Smooth muscle cell (in vitro differentiated cells): Measurements from ENCODE around the gene TMOD3. TPM values are rescaled to one million over a fixed set of nuclear protein-coding genes. Genes with fewer than 3 reads are reported as not detected.

Experiments used
- DNase-seq: peaks from one replicate; lab custom pipeline; 2025; ENCODE audit not compliant: unreplicated experiment; lab: John Stamatoyannopoulos, UW
- H2AFZ ChIP-seq: fragments of 200-600 bp; sonication (generic); 2 replicates; pipeline ENCODE4 v1.6.0; 2016; ENCODE audit warnings: antibody characterized with exemption, low read depth, mild to moderate bottlenecking
- H3F3A ChIP-seq: fragments of 200-600 bp; sonication (generic); 2 replicates; pipeline ENCODE4 v1.6.0; 2017; ENCODE audit warnings: antibody characterized with exemption, low read depth
- H3K27ac ChIP-seq: fragments of 200-600 bp; sonication (generic); 2 replicates; pipeline ENCODE4 v1.5.1; 2016; ENCODE audit warnings: low read depth, mild to moderate bottlenecking
- H3K27me3 ChIP-seq: fragments of 200-600 bp; sonication (generic); 2 replicates; pipeline ENCODE4 v1.6.1; 2016; ENCODE audit warnings: low read depth, mild to moderate bottlenecking
- H3K36me3 ChIP-seq: fragments of 200-600 bp; sonication (generic); 2 replicates; pipeline ENCODE4 v1.5.1; 2016; ENCODE audit warnings: low read depth
- H3K4me1 ChIP-seq: fragments of 200-600 bp; sonication (generic); 2 replicates; pipeline ENCODE4 v1.5.1; 2016; ENCODE audit warnings: low read depth
- H3K4me2 ChIP-seq: fragments of 200-600 bp; sonication (generic); 2 replicates; pipeline ENCODE4 v1.6.0; 2016; ENCODE audit warnings: mild to moderate bottlenecking
- H3K4me3 ChIP-seq: fragments of 200-600 bp; sonication (generic); 2 replicates; pipeline ENCODE4 v1.5.1; 2016; ENCODE audit warnings: mild to moderate bottlenecking
- H3K79me2 ChIP-seq: fragments of 200-600 bp; sonication (generic); 2 replicates; pipeline ENCODE4 v1.6.0; 2016; ENCODE audit warnings: low read depth, mild to moderate bottlenecking
- H3K9ac ChIP-seq: fragments of 200-600 bp; sonication (generic); 2 replicates; pipeline ENCODE4 v1.6.0; 2016; ENCODE audit warnings: low read depth
- H3K9me3 ChIP-seq: fragments of 200-600 bp; sonication (generic); replicated peaks from 2 replicates; pipeline ENCODE4 v1.5.1; 2016; ENCODE audit warnings: low read depth
- H4K20me1 ChIP-seq: fragments of 200-600 bp; sonication (generic); 2 replicates; pipeline ENCODE4 v1.6.0; 2016; ENCODE audit warnings: low read depth
- CTCF ChIP-seq: fragments of 200-600 bp; sonication (generic); IDR thresholded peaks from 2 replicates; pipeline ENCODE4 v1.5.1; 2017; ENCODE audit warnings: borderline replicate concordance, mild to moderate bottlenecking, antibody characterized with exemption; ENCODE audit not compliant: insufficient read depth, poor library complexity, severe bottlenecking
- WGBS: methylation state at CpG from one replicate; pipeline ENCODE4 v1.1.7; 2016; ENCODE audit warnings: low lambda C conversion rate; 5-methylcytosine and 5-hydroxymethylcytosine counted together
- polyA plus RNA-seq: library from polyadenylated mRNA; unstranded; fragments of >200 nt; fragmentation: Nextera tagmentation; extraction: Ambion mirVana; gene quantifications from 2 replicates; pipeline ENCODE4 v1.2.1, GENCODE V29; 2016
- total RNA-seq: library from RNA; depleted of rRNA; stranded (reverse); fragments of >200 nt; gene quantifications from 2 replicates; pipeline ENCODE4 v1.2.3, GENCODE V29; 2014

TMOD3 gene
- total and polyA plus RNA-seq, 2 experiments from 2014 or later = 18.6 to 35.7 TPM

GRCh38 chr15:51935466-51936104 lies 106.1 kb downstream of the TMOD3 start:
- 91% methylated on average over 5 of the region's 5 CpGs for WGBS
- Histone ChIP-seq H3K4me3 (no peak overlapping the region), H3K4me1 (no peaks in the 10 kb centered on the region), H3K4me2 (no peak overlapping the region), H3K9me3 (no peaks in the 10 kb centered on the region), H4K20me1 (no peaks in the 10 kb centered on the region), H3K27ac (no peak overlapping the region), H3K27me3 (no peaks in the 10 kb centered on the region), H3F3A (no peaks in the 10 kb centered on the region), H3K79me2 (no peaks in the 10 kb centered on the region), H3K36me3 (no peaks in the 10 kb centered on the region), H3K9ac (no peak overlapping the region), H2AFZ (no peak overlapping the region)
- DNase-seq = no peak
- no peak for TF ChIP-seq CTCF

GRCh38 chr15:51936105-51936478 lies 106.6 kb downstream of the TMOD3 start:
- no peak for DNase-seq
- H3K9ac ChIP-seq = no peak overlapping the region
- 91% methylated on average over 2 of the region's 2 CpGs for WGBS

GRCh38 chr15:51938286-51938685 lies 108.8 kb downstream of the TMOD3 start:
- no peak overlapping the region for H3K27ac ChIP-seq
- no peaks in the 10 kb centered on the region for H3F3A ChIP-seq
- H3K27me3 ChIP-seq = no peaks in the 10 kb centered on the region
- WGBS = 86% methylated on average over 3 of the region's 3 CpGs
- no peaks in the 10 kb centered on the region for H3K9me3 ChIP-seq
- no peak overlapping the region for H3K4me2 ChIP-seq
- no peaks in the 10 kb centered on the region for H3K79me2 ChIP-seq
- H3K36me3 ChIP-seq = no peaks in the 10 kb centered on the region
- TF ChIP-seq CTCF = no peak
- H2AFZ ChIP-seq = no peak overlapping the region
- no peak for DNase-seq
- H3K4me3 ChIP-seq = no peak overlapping the region
- no peak overlapping the region for H3K9ac ChIP-seq
- no peaks in the 10 kb centered on the region for H3K4me1 ChIP-seq
- no peaks in the 10 kb centered on the region for H4K20me1 ChIP-seq

More at GRCh38 chr15:51936105-51936478, 106.6 kb downstream of the TMOD3 start:
- Histone ChIP-seq H4K20me1 (no peaks in the 10 kb centered on the region), H3K27ac (no peak overlapping the region), H3K27me3 (no peaks in the 10 kb centered on the region), H3K36me3 (no peaks in the 10 kb centered on the region), H3K4me2 (no peak overlapping the region), H2AFZ (no peak overlapping the region), H3K79me2 (no peaks in the 10 kb centered on the region), H3F3A (no peaks in the 10 kb centered on the region), H3K4me3 (no peak overlapping the region), H3K9me3 (no peaks in the 10 kb centered on the region), H3K4me1 (no peaks in the 10 kb centered on the region)
- TF ChIP-seq CTCF = no peak

GRCh38 chr15:51939216-51939615 lies 109.8 kb downstream of the TMOD3 start:
- DNase-seq = no peak
- Histone ChIP-seq H3K9ac (no peak overlapping the region), H3K4me1 (no peaks in the 10 kb centered on the region), H2AFZ (no peak overlapping the region), H3K27ac (no peak overlapping the region), H4K20me1 (no peaks in the 10 kb centered on the region), H3K4me2 (no peak overlapping the region), H3K9me3 (no peaks in the 10 kb centered on the region), H3K36me3 (no peaks in the 10 kb centered on the region), H3F3A (no peaks in the 10 kb centered on the region), H3K4me3 (no peak overlapping the region), H3K79me2 (no peaks in the 10 kb centered on the region), H3K27me3 (no peaks in the 10 kb centered on the region)
- no peak for TF ChIP-seq CTCF
